ENCODE data around the gene SWAP70. TPM values are rescaled to one million over a fixed set of nuclear protein-coding genes. Genes with fewer than 3 reads are reported as not detected.

The SWAP70 gene
- total and polyA plus RNA-seq, 10 of the 15 experiments (the other 5 are each of a cell fraction or from before 2014, with no cell fraction given) = 20.6 to 62.4 (median 41.7) TPM

- no peak for TF ChIP-seq NFYA (IDR thresholded peaks at IDR 0.05; ENCODE audit: borderline replicate concordance, low read depth, low read length)
- no peak for TF ChIP-seq USF2 (IDR thresholded peaks at IDR 0.05; ENCODE audit: borderline replicate concordance, low read depth, low read length)
- TF ChIP-seq WRNIP1 (IDR thresholded peaks at IDR 0.05; ENCODE audit: borderline replicate concordance, low read depth, low read length) = no peak
- no peak for TF ChIP-seq NFXL1 (IDR thresholded peaks at IDR 0.05; ENCODE audit: borderline replicate concordance)
- TF ChIP-seq POU2F2 (IDR thresholded peaks at IDR 0.05; ENCODE audit: borderline replicate concordance, low read depth, low read length) = no peak
Measured at GRCh38 chr11:9745411-9746211, 81.7 kb downstream of the SWAP70 start (continued).

- no peak for ATAC-seq
- WGBS (ENCODE audit: insufficient coverage, insufficient replicate concordance, low lambda C conversion rate, missing lambda C conversion rate) = 40% methylated on average over 1 of the region's 1 CpG
- peaks cover 34% of the 10 kb centered on the region for H3K4me1 ChIP-seq (ENCODE audit: control insufficient read depth, insufficient read depth, low read length)
- TF ChIP-seq STAT1 (conservative IDR thresholded peaks at IDR 0.05) (no peak), E2F8 (IDR thresholded peaks at IDR 0.05; ENCODE audit: low read depth, partially characterized antibody) (no peak), BHLHE40 (IDR thresholded peaks at IDR 0.05; ENCODE audit: borderline replicate concordance in 1 of 2, low read depth in 2 of 2, low read length in 1 of 2) (no peak), RAD51 (IDR thresholded peaks at IDR 0.05) (no peak), SMAD1 (IDR thresholded peaks at IDR 0.05; ENCODE audit: low read depth, partially characterized antibody) (no peak), RBBP5 (conservative IDR thresholded peaks at IDR 0.05) (no peak), CHD2 (IDR thresholded peaks at IDR 0.05; ENCODE audit: borderline replicate concordance, low read depth, low read length) (no peak), NBN (IDR thresholded peaks at IDR 0.05) (no peak), IRF5 (IDR thresholded peaks at IDR 0.05; ENCODE audit: borderline replicate concordance) (no peak), MXI1 (IDR thresholded peaks at IDR 0.05; ENCODE audit: low read depth, low read length) (no peak), NFYA (IDR thresholded peaks at IDR 0.05; ENCODE audit: borderline replicate concordance, low read depth, low read length) (no peak)
Measured at GRCh38 chr11:9747229-9747628, 83.4 kb downstream of the SWAP70 start.

More at GRCh38 chr11:9747229-9747628, 83.4 kb downstream of the SWAP70 start:
- DNase-seq (ENCODE audit: low read depth, low spot score) = no peak
- SMC1A ChIA-PET (ENCODE audit: uncharacterized antibody, unreplicated experiment) = interaction anchor here (0.6 to 7.8 kb wide), 26 partner anchors 7 to 323 kb away, joined by 3 to 84 read pairs (median 6); no protein-coding TSS in a partner anchor
- Histone ChIP-seq H4K20me1 (ENCODE audit: control insufficient read depth, insufficient read depth) (no peaks in the 10 kb centered on the region), H3K9me3 (replicated peaks; ENCODE audit: control insufficient read depth, insufficient read depth, low read length) (peaks cover 2% of the 10 kb centered on the region; the same call in 1 of the 3 replicates), H3K4me2 (ENCODE audit: control insufficient read depth, insufficient read depth) (no peak overlapping the region), H3K36me3 (ENCODE audit: control insufficient read depth in 2 of 2, insufficient read depth in 2 of 2, low read length in 1 of 2) (peaks cover 2 to 12% of the 10 kb centered on the region in 2 experiments; a peak in 2 of 4 replicates), H3K27ac (ENCODE audit: control insufficient read depth, insufficient read depth) (no peak overlapping the region), H3K79me2 (ENCODE audit: control insufficient read depth, insufficient read depth, low read length) (peaks cover 6% of the 10 kb centered on the region), H3K27me3 (replicated peaks in 1 of 2; ENCODE audit: control insufficient read depth in 2 of 2, insufficient read depth in 2 of 2, low read length in 1 of 2) (no peaks in the 10 kb centered on the region), H3K4me3 (no peak overlapping the region), H3K9ac (ENCODE audit: control insufficient read depth, insufficient read depth, low read length) (no peak overlapping the region), H2AFZ (ENCODE audit: control insufficient read depth, low read depth, low read length) (no peak overlapping the region)
- intact Hi-C loops (cut with micrococcal nuclease; ENCODE audit: unreplicated experiment) = loop anchor here (5.0 kb wide), 3 partner anchors 85 to 285 kb away; partner anchors contain the start of genes SWAP70 and ZNF143
- in situ Hi-C loops (cut with MboI) = no loop called here
- FAIRE-seq = no peak
- no TSS peak for BruUV-seq (replicated peaks)
- RAD21 ChIA-PET (ENCODE audit: unreplicated experiment) = interaction anchor here (0.8 to 5.1 kb wide), 20 partner anchors 11 to 240 kb away, joined by 3 to 53 read pairs (median 5); partner anchors contain the start of genes SWAP70 and WEE1
- POLR2A ChIA-PET = interaction anchor here (0.6 to 2.0 kb wide), 6 partner anchors 20 to 163 kb away, joined by 3 to 11 read pairs (median 4); no protein-coding TSS in a partner anchor
- CTCF ChIA-PET = interaction anchor here (0.7 to 9.2 kb wide), 33 partner anchors 9 to 582 kb away, joined by 3 to 126 read pairs (median 10); partner anchors contain the start of gene WEE1

All from GM12878 (cell line).